Left lung (tissue), 10 donors: ENCODE results near the gene C1orf198. TPM values are rescaled to one million over a fixed set of nuclear protein-coding genes. Genes with fewer than 3 reads are reported as not detected.

Experiments used
- ATAC-seq: fragments of 200-7000 bp; cut with Tn5 transposase; one replicate; pipeline ENCODE4 v1.9.1; 2020; ENCODE audit warnings: moderate library complexity
- DNase-seq, 4 donors: peaks; one replicate each; pipeline ENCODE4 v3.0.0-alpha.2; 2013 to 2020
- H3K27ac ChIP-seq, 2 donors: fragments of 200-600 bp; sonication (generic) in 1 of 2; one replicate each; pipeline versions ENCODE4 v1.5.0 to v1.8.0; 2020 to 2021
- H3K27me3 ChIP-seq, 2 donors: fragments of 200-600 bp; sonication (generic) in 1 of 2; one replicate each; pipeline versions ENCODE4 v1.5.0 to v1.8.0; 2020 to 2021
- H3K36me3 ChIP-seq, 2 donors: fragments of 200-600 bp; sonication (generic) in 1 of 2; one replicate each; pipeline versions ENCODE4 v1.5.0 to v1.8.0; 2020 to 2021
- H3K4me1 ChIP-seq, 2 donors: fragments of 200-600 bp; one replicate each; pipeline ENCODE4 v1.8.0; 2021
- H3K4me3 ChIP-seq, 2 donors: fragments of 200-600 bp; sonication (generic) in 1 of 2; one replicate each; pipeline versions ENCODE4 v1.5.0 to v1.8.0; 2020 to 2021; ENCODE audit warnings: mild to moderate bottlenecking in 1 of 2
- H3K9me3 ChIP-seq, 2 donors: fragments of 200-600 bp; sonication (generic) in 1 of 2; one replicate each; pipeline versions ENCODE4 v1.5.0 to v1.8.0; 2020 to 2021
- CTCF ChIP-seq, 2 donors: fragments of 200-600 bp; sonication (generic) in 1 of 2; IDR thresholded peaks; one replicate each; pipeline versions ENCODE4 v1.5.0 to v1.8.0; 2021; ENCODE audit warnings: antibody characterized with exemption in 2 of 2
- intact Hi-C, 2 donors: fragments of 100-400 bp; cut with DNase I; formaldehyde crosslinking; loops; one replicate each; pipeline versions ENCODE4 v1.11.2 to v1.14.2; 2022
- polyA plus RNA-seq, 6 donors: library from polyadenylated mRNA; unstranded; fragments of 120-200 nt; gene quantifications; one replicate each; pipeline ENCODE4 v1.2.1, GENCODE V29; 2013; ENCODE audit not compliant: insufficient read length in 6 of 6
- total RNA-seq, 2 donors: library from RNA; stranded (reverse); fragmentation: NEBNext Ultra II Directional; extraction: Animal tissue kit (Norgen Biotek cat#: 25700); gene quantifications; one replicate each; pipeline ENCODE4 v1.2.1, GENCODE V29; 2021
- donor health status: DM: no; HTN: yes; CAD: no.
- donor health status: DM: no; HTN: no; CAD: no.

C1orf198 gene
- total and polyA plus RNA-seq, 8 donors = 36.2 to 116 (median 78.3) TPM

GRCh38 chr1:230792691-230793462 is 75.4 kb downstream of the C1orf198 start:
- ATAC-seq (no peak), DNase-seq (no peak)
- no peak overlapping the region for H3K27ac ChIP-seq
- intact Hi-C loops = no loop called here
- no peak overlapping the region for H3K4me3 ChIP-seq
- no peak for TF ChIP-seq CTCF (IDR thresholded peaks at IDR 0.05)
- H3K9me3 ChIP-seq = no peaks in the 10 kb centered on the region
- no peaks in the 10 kb centered on the region for H3K4me1 ChIP-seq
- peaks cover 0 to 5% of the 10 kb centered on the region in 2 donors for H3K27me3 ChIP-seq
- H3K36me3 ChIP-seq = no peaks in the 10 kb centered on the region

GRCh38 chr1:230791986-230792564 is 76.2 kb downstream of the C1orf198 start:
- H3K4me3 ChIP-seq = no peak overlapping the region
- ATAC-seq (no peak), DNase-seq (no peak)
- H3K27me3 ChIP-seq = no peaks in the 10 kb centered on the region
- H3K4me1 ChIP-seq = no peaks in the 10 kb centered on the region
- no peak for TF ChIP-seq CTCF (IDR thresholded peaks at IDR 0.05)
- no peak overlapping the region for H3K27ac ChIP-seq
- intact Hi-C loops = no loop called here
- no peaks in the 10 kb centered on the region for H3K9me3 ChIP-seq
- no peaks in the 10 kb centered on the region for H3K36me3 ChIP-seq

DNA sequence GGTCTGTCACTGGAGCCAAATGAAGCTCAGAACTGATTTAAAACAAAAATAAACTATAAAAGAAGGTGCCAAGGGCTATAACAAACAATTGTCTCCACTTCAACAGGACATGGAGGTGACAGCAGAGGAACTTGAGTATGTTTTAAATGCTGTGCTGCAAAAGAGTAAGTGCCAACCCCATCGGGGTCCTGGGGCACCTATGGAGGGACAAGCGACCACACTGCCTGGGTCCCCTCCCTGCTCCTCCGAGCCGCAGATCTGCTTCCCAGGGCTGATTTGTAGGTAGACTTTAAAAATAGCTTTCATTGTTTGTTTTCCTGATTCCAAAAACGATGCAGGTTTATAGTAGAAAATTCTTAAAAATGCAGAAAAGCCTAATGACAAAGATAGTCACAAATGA is 78.3 kb downstream of the C1orf198 start:
- Histone ChIP-seq H3K9me3 (no peaks in the 10 kb centered on the region), H3K4me1 (no peaks in the 10 kb centered on the region), H3K36me3 (no peaks in the 10 kb centered on the region), H3K4me3 (no peak overlapping the region), H3K27me3 (no peaks in the 10 kb centered on the region), H3K27ac (no peak overlapping the region)
- TF ChIP-seq CTCF (IDR thresholded peaks at IDR 0.05) = no peak
- ATAC-seq (no peak), DNase-seq (no peak)
- intact Hi-C loops = no loop called here

DNA sequence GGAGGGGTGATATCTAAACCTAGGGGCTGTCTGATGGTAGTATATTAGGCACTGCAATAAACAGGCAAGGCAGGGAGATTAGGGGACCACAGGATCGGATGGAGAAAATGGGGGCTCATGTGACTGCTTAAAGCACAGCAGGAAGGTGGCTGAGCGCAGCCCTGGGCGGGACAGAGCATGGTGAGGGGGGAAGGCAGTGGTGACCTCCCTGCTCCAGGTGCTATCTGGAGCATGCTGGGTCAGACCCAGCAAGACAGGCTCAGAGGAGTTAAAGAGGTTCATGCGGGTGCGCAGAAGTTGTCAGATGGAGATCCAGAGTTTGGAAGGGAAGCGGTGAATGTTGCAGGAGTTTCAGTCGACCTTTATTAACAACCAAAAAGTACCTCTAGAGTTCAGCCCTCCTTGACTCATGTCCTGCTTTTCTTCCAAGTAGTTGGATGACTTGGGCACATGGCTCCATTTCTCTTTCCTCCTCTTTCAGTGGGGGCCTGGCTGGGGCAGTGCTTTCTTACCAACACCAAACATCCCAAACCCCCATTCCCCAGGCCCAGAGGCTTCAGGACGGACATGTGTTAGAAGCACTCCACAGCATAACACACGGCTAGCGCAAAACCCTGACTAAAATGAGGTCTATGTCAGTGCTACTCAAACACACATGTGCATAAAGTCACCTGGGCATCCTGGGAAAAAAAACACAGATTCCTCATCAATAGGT is 79.6 kb downstream of the C1orf198 start:
- intact Hi-C loops = no loop called here
- no peak for ATAC-seq
- DNase-seq = no peak

More for the DNA sequence above, 79.6 kb downstream of the C1orf198 start:
- Histone ChIP-seq H3K9me3 (no peaks in the 10 kb centered on the region), H3K27ac (no peak overlapping the region), H3K4me1 (no peaks in the 10 kb centered on the region), H3K36me3 (no peaks in the 10 kb centered on the region), H3K27me3 (no peaks in the 10 kb centered on the region), H3K4me3 (no peak overlapping the region)
- no peak for TF ChIP-seq CTCF (IDR thresholded peaks at IDR 0.05)
